ENCODE measurements around the gene CD19.

DNA sequence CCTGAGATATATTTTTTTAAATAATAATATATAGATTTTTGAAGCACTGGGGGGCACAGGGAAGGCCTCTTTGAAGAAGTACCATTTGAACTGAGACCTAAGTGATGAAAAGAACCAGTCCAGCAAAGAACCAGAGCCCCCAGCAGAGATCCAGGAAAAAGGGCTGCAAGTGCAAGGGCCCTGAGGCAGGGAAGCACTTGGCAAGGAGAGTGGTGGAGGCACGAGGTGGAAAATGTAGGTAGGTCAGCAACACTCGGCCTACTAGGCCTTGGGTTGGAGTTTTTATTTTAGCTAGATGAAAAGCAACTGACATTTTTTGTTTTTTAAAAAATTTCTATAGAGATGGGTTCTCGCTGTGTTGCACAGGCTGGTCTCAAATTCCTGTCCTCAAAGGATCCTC, 1.6 kb upstream of the CD19 start:
- TF ChIP-seq POLR2A (IDR thresholded peaks at IDR 0.05) = no peak
- TF ChIP-seq, protein P1, sequence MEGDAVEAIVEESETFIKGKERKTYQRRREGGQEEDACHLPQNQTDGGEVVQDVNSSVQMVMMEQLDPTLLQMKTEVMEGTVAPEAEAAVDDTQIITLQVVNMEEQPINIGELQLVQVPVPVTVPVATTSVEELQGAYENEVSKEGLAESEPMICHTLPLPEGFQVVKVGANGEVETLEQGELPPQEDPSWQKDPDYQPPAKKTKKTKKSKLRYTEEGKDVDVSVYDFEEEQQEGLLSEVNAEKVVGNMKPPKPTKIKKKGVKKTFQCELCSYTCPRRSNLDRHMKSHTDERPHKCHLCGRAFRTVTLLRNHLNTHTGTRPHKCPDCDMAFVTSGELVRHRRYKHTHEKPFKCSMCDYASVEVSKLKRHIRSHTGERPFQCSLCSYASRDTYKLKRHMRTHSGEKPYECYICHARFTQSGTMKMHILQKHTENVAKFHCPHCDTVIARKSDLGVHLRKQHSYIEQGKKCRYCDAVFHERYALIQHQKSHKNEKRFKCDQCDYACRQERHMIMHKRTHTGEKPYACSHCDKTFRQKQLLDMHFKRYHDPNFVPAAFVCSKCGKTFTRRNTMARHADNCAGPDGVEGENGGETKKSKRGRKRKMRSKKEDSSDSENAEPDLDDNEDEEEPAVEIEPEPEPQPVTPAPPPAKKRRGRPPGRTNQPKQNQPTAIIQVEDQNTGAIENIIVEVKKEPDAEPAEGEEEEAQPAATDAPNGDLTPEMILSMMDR (IDR thresholded peaks at IDR 0.05) = no peak
- no peak for TF ChIP-seq POLR2AphosphoS5 (IDR thresholded peaks at IDR 0.05)
